Right lung (tissue), 5 donors: ENCODE measurements around the gene LONP1. TPM values are rescaled to one million over a fixed set of nuclear protein-coding genes. Genes with fewer than 3 reads are reported as not detected.

Experiments
- DNase-seq, 2 donors: peaks; one replicate each; pipeline ENCODE4 v3.0.0-alpha.2; 2013
- polyA plus RNA-seq, 5 donors: library from polyadenylated mRNA; unstranded; fragments of 120-200 nt; gene quantifications; one replicate each; pipeline versions ENCODE4 v1.2.1 to v1.2.3, GENCODE V29; 2013; ENCODE audit warnings: inconsistent platforms in 1 of 5, low replicate concordance in 1 of 5; ENCODE audit not compliant: insufficient read length in 5 of 5, insufficient read depth in 1 of 5

LONP1 gene
- polyA plus RNA-seq, 5 donors: 31.2 to 53.7 (median 41.7) TPM

DNA sequence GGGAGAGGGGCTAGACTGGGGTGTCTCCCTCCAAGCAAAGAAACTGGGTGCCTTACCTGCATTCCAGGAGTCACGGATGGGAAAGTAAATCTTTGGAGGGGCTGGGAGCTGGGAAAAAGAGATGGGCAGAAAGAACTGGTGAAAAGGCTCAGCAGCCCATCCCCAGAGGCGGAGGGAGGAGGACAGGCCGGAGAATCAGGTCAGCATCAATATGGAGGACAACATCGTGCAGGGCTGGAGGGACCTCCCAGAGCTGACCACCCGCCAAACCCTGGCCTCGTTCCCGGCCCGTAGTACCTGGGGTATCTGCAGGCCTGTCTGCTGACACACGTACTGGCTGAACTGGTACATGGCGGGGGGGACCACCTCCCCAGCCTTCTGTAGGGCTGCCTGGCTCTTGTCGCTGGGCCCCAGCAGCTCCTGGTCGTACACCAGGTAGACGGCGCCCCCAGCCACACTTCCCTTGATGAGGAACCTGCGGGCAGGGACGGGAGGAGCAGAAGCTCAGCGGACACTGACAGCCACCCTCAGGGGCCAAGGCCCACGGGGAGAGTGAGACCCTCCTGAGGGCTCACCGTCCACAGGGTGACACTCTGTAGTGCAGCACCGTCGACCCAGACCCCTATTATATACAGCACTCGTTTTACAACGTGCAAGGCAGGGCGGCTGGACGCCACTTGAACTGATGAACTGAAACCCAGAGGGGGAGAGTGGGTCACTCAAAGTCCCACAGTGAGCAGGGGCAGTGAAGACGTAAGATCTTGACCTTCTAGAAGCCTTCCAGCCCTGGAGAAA is 40.5 kb downstream of the LONP1 start:
- DNase-seq: no peak

GRCh38 chr19:5678071-5678718 is 41.8 kb downstream of the LONP1 start:
- DNase-seq: no peak

GRCh38 chr19:5677580-5677979 is 42.4 kb downstream of the LONP1 start:
- DNase-seq: no peak

DNA sequence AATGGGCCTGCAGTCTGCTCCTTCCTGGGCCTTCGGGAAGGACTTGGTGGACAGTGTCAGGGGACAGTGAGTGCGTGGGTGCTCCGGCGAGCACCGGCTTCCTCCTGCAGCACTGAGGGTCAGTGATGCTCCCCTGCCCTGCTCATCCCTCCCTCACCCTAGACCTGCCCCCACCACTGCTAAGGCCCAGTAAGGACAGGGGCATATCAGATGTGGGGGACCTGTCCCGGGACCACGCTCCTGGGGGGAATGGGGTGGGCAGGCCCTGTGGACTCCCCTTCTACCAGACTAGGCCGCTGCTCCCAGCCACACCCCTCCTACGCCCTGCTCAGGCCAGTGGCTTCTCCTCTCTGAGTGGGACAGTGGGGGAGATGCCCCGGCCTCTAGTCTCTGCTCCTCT is 42.8 kb downstream of the LONP1 start:
- DNase-seq: no peak

DNA sequence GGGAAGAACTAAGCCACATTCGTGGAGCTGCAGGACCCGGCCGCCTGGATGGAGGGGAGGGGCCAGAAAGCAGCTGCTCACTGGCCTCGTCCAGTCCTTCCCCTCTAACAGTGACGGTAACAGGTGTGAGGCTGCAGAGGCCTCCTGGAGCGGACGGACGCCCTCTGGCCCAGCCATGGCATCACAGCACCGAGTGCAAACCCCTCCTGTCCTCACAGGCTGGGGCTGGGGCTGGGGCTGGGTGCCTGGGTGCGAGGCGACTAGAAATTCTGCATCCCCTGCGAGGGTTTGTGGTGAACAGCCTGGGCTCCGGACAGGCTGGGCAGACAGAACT is 43.2 kb downstream of the LONP1 start:
- no peak for DNase-seq

GRCh38 chr19:5676105-5676771 is 43.7 kb downstream of the LONP1 start:
- DNase-seq: no peak

GRCh38 chr19:5674714-5675113 is 45.2 kb downstream of the LONP1 start:
- DNase-seq: no peak

DNA sequence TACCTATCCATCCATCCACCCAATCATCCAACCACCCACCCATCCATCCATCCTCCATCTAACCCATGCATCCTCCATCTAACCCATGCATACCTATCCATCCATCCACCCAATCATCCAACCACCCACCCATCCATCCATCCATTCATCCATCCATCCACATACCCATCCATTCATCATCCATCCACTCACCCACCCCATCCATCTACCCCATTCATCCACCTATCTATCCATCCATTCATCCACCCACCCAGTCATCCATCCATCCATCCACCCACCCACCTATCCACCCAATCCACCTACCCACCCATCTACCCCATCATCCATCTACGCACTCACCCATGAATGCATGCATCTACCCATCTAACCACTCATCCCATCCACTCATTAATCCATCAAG is 46.2 kb downstream of the LONP1 start:
- no peak for DNase-seq

- DNase-seq: no peak
Observed at GRCh38 chr19:5672708-5673459, 47.1 kb downstream of the LONP1 start.

GRCh38 chr19:5671600-5671999 is 48.3 kb downstream of the LONP1 start:
- no peak for DNase-seq

- DNase-seq: no peak
Observed at GRCh38 chr19:5669212-5669611, 50.7 kb downstream of the LONP1 start.

- DNase-seq: no peak
Observed at GRCh38 chr19:5667751-5668271, 52.1 kb downstream of the LONP1 start.

DNA sequence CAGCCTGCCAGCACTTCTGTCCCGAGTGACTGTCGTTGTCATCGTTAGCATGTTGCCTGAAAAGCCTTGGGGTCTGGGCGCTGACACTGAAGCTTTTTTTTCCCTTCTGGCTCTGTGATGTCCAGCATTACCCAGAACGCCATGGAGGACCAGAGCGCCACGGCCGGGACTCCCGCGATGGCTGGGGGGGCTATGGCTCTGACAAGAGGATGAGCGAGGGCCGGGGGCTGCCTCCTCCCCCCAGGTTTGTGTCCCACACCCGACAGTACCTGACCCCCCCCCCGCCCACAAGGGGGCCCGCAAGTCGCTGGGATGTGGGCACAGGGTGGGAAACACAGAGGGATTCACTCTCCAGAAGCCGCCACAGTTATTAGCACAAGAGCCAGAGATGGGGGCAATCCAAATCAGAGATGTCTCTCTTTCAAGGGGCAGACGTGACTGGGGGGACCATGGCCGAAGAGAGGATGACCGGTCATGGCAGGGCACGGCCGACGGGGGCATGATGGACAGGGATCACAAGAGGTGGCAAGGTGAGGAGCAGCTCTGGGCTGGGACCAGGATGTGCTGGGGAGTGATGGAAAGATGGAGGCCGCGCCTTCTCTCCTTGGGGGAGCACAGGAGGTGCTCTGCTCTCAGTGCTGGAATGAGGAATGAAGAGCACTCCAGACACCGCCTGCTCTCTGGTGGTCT is 52.9 kb downstream of the LONP1 start:
- no peak for DNase-seq

DNA sequence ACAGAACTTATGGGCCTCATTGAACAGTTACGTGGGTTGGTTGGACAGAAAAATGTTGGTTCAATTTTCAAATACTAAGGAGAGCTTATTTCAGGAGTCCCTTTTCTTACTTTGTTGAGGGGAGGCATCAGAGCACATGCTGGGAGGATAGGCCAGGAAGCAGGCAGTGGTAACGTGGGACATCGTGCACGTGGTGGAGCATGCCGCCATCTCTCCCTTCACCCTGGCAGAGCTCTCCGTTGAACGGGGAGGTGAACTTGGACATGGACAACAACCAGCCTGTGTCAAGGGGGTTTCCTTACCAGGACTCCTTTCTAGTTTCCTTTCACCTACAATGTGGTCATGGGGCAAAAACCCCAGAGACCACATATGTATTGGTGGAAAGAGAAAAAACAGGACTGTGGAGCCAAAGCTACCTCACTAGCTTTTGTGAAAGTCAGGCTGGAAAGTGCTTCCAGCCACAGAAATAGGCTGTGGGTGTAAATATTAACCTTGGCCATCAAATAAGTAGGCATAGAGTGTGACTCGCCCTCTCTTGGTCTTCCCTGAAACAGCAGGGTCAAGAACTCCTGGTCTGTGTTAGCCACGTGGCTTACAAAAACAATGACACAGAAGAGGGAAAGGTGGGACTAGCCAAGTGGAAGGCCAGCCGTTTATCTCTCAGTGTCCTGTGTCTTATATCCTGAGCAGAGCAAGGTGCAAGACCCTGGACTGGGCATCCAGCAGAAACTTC is 54.0 kb downstream of the LONP1 start:
- DNase-seq: no peak

GRCh38 chr19:5664515-5664914 is 55.4 kb downstream of the LONP1 start:
- DNase-seq: no peak

DNA sequence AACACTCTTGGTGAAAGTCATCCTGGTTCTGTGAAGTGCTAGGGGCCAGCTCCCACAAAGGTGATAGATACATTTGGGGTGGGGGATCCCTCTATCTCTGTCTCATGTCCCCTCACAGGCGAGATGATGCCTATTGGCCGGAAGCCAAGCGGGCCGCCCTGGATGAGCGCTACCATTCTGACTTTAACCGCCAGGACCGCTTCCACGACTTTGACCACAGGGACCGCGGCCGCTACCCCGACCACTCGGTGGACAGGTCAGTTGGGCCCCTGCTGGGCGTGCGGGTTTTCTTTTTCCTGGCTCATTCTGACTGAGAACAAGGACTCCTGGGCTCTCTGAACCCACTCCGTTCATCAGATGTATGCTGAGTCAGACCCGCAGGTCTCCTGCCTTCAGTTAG is 56.0 kb downstream of the LONP1 start:
- DNase-seq: no peak

GRCh38 chr19:5661483-5661882 is 58.5 kb downstream of the LONP1 start:
- DNase-seq: no peak

- DNase-seq: no peak
Observed at GRCh38 chr19:5655412-5655811, 64.5 kb downstream of the LONP1 start.

DNA sequence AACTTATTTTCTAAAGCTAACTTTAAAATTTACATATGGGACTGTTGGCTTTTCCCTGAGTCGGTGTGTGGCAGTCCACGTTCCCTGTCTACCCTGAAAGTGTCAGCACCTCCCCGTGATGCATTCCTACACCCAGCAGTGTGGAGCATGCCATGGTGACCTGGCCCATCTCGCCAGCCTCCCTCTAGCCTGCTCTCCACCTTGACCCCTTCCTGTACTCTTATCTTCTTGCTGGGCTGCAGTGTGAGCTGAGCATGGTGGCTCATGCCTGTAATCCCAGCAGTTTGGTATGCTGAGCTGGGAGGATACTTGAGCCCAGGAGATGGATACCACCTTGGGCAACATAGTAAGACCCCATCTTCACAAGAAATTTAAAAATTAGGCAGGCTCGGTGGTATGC is 65.0 kb downstream of the LONP1 start:
- no peak for DNase-seq

DNA sequence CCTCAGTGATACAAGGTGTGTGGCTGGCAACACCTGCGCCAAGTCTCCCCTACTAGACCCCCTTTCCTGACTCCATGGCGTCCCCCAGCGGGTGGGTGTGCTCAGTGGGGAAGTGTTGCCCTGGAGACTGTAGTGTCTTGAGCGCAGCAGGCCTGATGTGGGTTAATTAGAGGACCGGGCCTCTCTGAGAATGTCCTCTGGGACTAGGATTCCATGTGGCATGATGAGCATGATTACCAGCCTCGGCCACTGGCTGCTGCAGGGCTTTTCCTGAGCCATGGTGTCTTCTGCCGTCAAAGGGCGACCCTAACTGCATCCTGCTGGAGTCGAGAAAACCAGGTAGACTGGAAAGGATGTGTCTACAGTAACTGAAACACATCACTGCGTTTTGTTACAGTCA is 67.7 kb downstream of the LONP1 start:
- DNase-seq: no peak

- no peak for DNase-seq
Observed at GRCh38 chr19:5651361-5651760, 68.6 kb downstream of the LONP1 start.
